Upper lobe of right lung (tissue), 1 donor: Measurements from ENCODE around the gene PLD4. TPM values are rescaled to one million over a fixed set of nuclear protein-coding genes. Genes with fewer than 3 reads are reported as not detected.

Source experiments
- ATAC-seq: fragments of 200-7000 bp; cut with Tn5 transposase; one replicate; pipeline ENCODE4 v1.9.1; 2020; ENCODE audit warnings: mild to moderate bottlenecking, moderate library complexity
- DNase-seq: peaks from one replicate; pipeline ENCODE4 v3.0.0-alpha.2; 2020
- H3K27ac ChIP-seq: fragments of 200-600 bp; one replicate; pipeline ENCODE4 v1.8.0; 2022
- H3K27me3 ChIP-seq: fragments of 200-600 bp; one replicate; pipeline ENCODE4 v1.8.0; 2022; ENCODE audit warnings: mild to moderate bottlenecking
- H3K36me3 ChIP-seq: fragments of 200-600 bp; one replicate; pipeline ENCODE4 v1.8.0; 2022
- H3K4me1 ChIP-seq: fragments of 200-600 bp; one replicate; pipeline ENCODE4 v1.8.0; 2022
- H3K4me3 ChIP-seq: fragments of 200-600 bp; one replicate; pipeline ENCODE4 v1.8.0; 2022; ENCODE audit warnings: mild to moderate bottlenecking
- H3K9me3 ChIP-seq: fragments of 200-600 bp; one replicate; pipeline ENCODE4 v1.8.0; 2022
- intact Hi-C: fragments of 100-400 bp; cut with DNase I; formaldehyde crosslinking; loops from one replicate; pipeline ENCODE4 v1.11.0; 2022
- total RNA-seq: library from RNA; stranded (reverse); fragmentation: NEBNext Ultra II Directional; extraction: Animal tissue kit (Norgen Biotek cat#: 25700); gene quantifications from one replicate; pipeline ENCODE4 v1.2.1, GENCODE V29; 2021
- TF ChIP-seq, protein P1 (sequence below): fragments of 200-600 bp; IDR thresholded peaks from one replicate; pipeline ENCODE4 v1.8.0; 2022; ENCODE audit warnings: antibody characterized with exemption
- donor health status: DM: no; HTN: yes; CAD: no; lungs with severe emphysema.

PLD4 gene
- total RNA-seq, 1 donor from 2014 or later = 3.1 TPM

GRCh38 chr14:104953097-104953496, 28.4 kb downstream of the PLD4 start:
- TF ChIP-seq, protein P1, sequence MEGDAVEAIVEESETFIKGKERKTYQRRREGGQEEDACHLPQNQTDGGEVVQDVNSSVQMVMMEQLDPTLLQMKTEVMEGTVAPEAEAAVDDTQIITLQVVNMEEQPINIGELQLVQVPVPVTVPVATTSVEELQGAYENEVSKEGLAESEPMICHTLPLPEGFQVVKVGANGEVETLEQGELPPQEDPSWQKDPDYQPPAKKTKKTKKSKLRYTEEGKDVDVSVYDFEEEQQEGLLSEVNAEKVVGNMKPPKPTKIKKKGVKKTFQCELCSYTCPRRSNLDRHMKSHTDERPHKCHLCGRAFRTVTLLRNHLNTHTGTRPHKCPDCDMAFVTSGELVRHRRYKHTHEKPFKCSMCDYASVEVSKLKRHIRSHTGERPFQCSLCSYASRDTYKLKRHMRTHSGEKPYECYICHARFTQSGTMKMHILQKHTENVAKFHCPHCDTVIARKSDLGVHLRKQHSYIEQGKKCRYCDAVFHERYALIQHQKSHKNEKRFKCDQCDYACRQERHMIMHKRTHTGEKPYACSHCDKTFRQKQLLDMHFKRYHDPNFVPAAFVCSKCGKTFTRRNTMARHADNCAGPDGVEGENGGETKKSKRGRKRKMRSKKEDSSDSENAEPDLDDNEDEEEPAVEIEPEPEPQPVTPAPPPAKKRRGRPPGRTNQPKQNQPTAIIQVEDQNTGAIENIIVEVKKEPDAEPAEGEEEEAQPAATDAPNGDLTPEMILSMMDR = no peak
- no peak overlapping the region for H3K27ac ChIP-seq
- DNase-seq (no peak), ATAC-seq (no peak)
- H3K27me3 ChIP-seq = no peaks in the 10 kb centered on the region
- no peaks in the 10 kb centered on the region for H3K4me1 ChIP-seq
- no peak overlapping the region for H3K4me3 ChIP-seq
- no peaks in the 10 kb centered on the region for H3K9me3 ChIP-seq
- no peaks in the 10 kb centered on the region for H3K36me3 ChIP-seq
- intact Hi-C loops = no loop called here

- peak; percentile 29 for ATAC-seq
- Histone ChIP-seq H3K27ac (no peak overlapping the region), H3K4me1 (no peaks in the 10 kb centered on the region), H3K36me3 (no peaks in the 10 kb centered on the region), H3K4me3 (no peak overlapping the region), H3K9me3 (no peaks in the 10 kb centered on the region), H3K27me3 (no peaks in the 10 kb centered on the region)
- TF ChIP-seq, protein P1 = no peak
- intact Hi-C loops = no loop called here
- no peak for DNase-seq
These were observed 29.4 kb downstream of the PLD4 start for GRCh38 chr14:104953896-104954656.

DNA sequence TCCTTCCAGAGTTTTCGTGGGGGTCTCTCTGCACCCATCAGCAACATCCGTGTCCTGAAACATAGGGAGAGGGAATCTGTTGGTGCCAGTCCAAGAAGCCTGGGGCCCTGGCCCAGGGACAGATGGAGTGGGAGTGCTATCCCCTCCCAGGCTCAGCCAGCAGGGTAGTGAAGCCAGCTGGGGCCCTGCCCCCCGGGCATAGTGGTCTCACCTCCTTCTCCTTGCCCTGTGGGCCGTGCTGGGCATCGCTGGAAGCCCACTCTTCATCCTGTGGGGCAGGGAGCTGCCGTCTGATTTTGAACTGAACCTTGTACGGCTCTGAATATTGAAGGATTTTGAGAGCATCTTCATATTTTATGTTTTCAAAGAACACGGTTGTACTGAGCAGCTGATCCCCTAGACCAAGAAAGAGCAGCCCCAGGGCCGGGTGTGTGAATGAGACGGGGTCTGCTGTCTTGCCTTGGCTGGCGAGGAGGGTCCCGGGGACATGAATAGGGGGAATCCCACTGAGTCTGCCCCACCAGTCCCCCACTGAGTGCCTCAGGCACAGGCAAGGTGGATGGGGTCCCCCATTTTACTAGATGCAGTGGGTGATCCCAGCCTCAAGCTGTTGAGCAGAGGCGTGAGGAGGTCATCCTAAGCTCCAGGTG, 30.2 kb downstream of the PLD4 start:
- H3K27me3 ChIP-seq = no peaks in the 10 kb centered on the region
- H3K4me1 ChIP-seq = no peaks in the 10 kb centered on the region
- intact Hi-C loops = no loop called here
- H3K36me3 ChIP-seq = no peaks in the 10 kb centered on the region
- no peak overlapping the region for H3K4me3 ChIP-seq
- DNase-seq (no peak), ATAC-seq (no peak)
- TF ChIP-seq, protein P1 = no peak
- no peak overlapping the region for H3K27ac ChIP-seq
- no peaks in the 10 kb centered on the region for H3K9me3 ChIP-seq

GRCh38 chr14:104955396-104955770, 30.7 kb downstream of the PLD4 start:
- H3K4me3 ChIP-seq = no peak overlapping the region
- H3K4me1 ChIP-seq = no peaks in the 10 kb centered on the region
- TF ChIP-seq, protein P1 = no peak
- intact Hi-C loops = no loop called here
- H3K36me3 ChIP-seq = no peaks in the 10 kb centered on the region
- DNase-seq = no peak
- H3K9me3 ChIP-seq = no peaks in the 10 kb centered on the region
- H3K27ac ChIP-seq = no peak overlapping the region
- no peaks in the 10 kb centered on the region for H3K27me3 ChIP-seq
- peak; percentile 17 for ATAC-seq

DNA sequence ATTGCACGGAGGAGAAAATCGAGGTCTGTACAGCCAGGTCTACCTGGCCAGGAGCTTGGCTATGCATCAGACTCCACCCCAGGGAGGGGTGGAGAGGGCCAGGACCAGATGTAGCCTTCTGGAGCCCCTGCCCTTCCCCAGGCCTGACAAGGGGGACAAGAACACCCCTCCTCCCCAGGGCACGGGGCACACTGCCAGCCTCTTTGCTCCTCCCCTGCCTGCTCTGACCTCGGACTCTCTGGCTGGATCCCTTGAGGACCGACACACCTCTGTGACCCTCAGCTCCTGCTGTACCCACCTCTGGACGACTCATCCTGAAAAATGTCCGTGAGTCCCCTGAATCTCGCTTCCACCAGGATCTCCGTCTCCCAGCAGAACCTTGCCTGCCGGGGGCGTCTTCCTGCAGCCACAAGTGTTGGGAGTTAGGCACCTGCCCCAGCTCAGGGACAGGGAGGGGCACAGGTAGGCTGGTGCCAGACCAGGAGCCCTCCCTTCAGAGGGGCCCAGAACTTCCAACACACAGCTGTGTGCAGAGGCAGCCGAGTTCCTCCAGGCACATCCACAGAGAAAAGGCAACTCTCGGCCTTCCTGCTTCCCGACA, 31.7 kb downstream of the PLD4 start:
- no peaks in the 10 kb centered on the region for H3K9me3 ChIP-seq
- TF ChIP-seq, protein P1 = no peak
- H3K27ac ChIP-seq = no peak overlapping the region
- DNase-seq (no peak), ATAC-seq (peak; percentile 17)
- H3K27me3 ChIP-seq = no peaks in the 10 kb centered on the region
- intact Hi-C loops = no loop called here
- no peaks in the 10 kb centered on the region for H3K4me1 ChIP-seq
- H3K4me3 ChIP-seq = no peak overlapping the region
- H3K36me3 ChIP-seq = no peaks in the 10 kb centered on the region
